GM12878 (cell line): Measurements from ENCODE around the gene HINFP. TPM values are rescaled to one million over a fixed set of nuclear protein-coding genes. Genes with fewer than 3 reads are reported as not detected.

Experiments
- ATAC-seq: fragments of 200-7000 bp; cut with Tn5 transposase; 3 replicates; pipeline ENCODE4 v1.9.1; 2020; ENCODE audit warnings: mild to moderate bottlenecking, moderate library complexity
- BruUV-seq: library from RNA; stranded (reverse); fragments of 400-500 nt; replicated peaks from 2 replicates; lab custom pipeline; 2021; lab: Mats Ljungman, UMichigan
- CTCF ChIA-PET: fragments of 300-600 bp; sonication (Branson Sonifier 250); formaldehyde crosslinking; extraction: SDS; loops from one replicate; lab custom pipeline; 2021; ENCODE audit warnings: inconsistent platforms; lab: Yijun Ruan, JAX
- POLR2A ChIA-PET: fragments of 350-600 bp; formaldehyde crosslinking; extraction: SDS; loops from one replicate; lab custom pipeline; 2021; ENCODE audit warnings: inconsistent platforms; lab: Charles Lee
- RAD21 ChIA-PET: fragments of 300-600 bp; sonication (Branson Sonifier 250); formaldehyde crosslinking; loops from one replicate; lab custom pipeline; 2023; ENCODE audit warnings: antibody characterized with exemption; ENCODE audit not compliant: unreplicated experiment; lab: Charles Lee
- SMC1A ChIA-PET: fragments of 300-600 bp; sonication (Branson Sonifier 250); formaldehyde crosslinking; loops from one replicate; lab custom pipeline; 2023; ENCODE audit not compliant: unreplicated experiment, uncharacterized antibody; lab: Charles Lee
- DNase-seq: peaks from one replicate; pipeline ENCODE4 v3.0.0-alpha.2; 2011; ENCODE audit warnings: low read depth, low spot score
- FAIRE-seq: peaks from 3 replicates; lab custom pipeline; 2011; peaks lifted over from hg19 to GRCh38; lab: Jason Lieb, UNC
- H2AFZ ChIP-seq: 2 replicates; pipeline ENCODE4 v1.6.0; 2011; ENCODE audit warnings: low read depth, low read length, control low read depth; ENCODE audit not compliant: control insufficient read depth
- H3K27ac ChIP-seq: 2 replicates; pipeline ENCODE4 v1.5.1; 2011; ENCODE audit warnings: control low read depth; ENCODE audit not compliant: control insufficient read depth, insufficient read depth
- H3K27me3 ChIP-seq, 2 experiments: replicated peaks in 1 of 2; 2 replicates each; pipeline versions ENCODE4 v1.6.0 to v1.6.1; 2011; ENCODE audit warnings: low read length in 1 of 2; ENCODE audit not compliant: control insufficient read depth in 2 of 2, insufficient read depth in 2 of 2
- H3K36me3 ChIP-seq, 2 experiments: 2 replicates each; pipeline ENCODE4 v1.5.1; 2011; ENCODE audit warnings: low read length in 1 of 2; ENCODE audit not compliant: control insufficient read depth in 2 of 2, insufficient read depth in 2 of 2
- H3K4me1 ChIP-seq: 2 replicates; pipeline ENCODE4 v1.6.1; 2011; ENCODE audit warnings: mild to moderate bottlenecking, low read length, moderate library complexity, mixed read lengths; ENCODE audit not compliant: control insufficient read depth, insufficient read depth
- H3K4me2 ChIP-seq: 2 replicates; pipeline ENCODE4 v1.6.0; 2011; ENCODE audit warnings: control low read depth; ENCODE audit not compliant: control insufficient read depth, insufficient read depth
- H3K4me3 ChIP-seq: fragments of 200-600 bp; sonication (generic); 2 replicates; pipeline ENCODE4 v1.5.1; 2016
- H3K79me2 ChIP-seq: 2 replicates; pipeline ENCODE4 v1.6.0; 2011; ENCODE audit warnings: low read length; ENCODE audit not compliant: control insufficient read depth, insufficient read depth
- H3K9ac ChIP-seq: 2 replicates; pipeline ENCODE4 v1.8.0; 2011; ENCODE audit warnings: low read length, control low read depth, mixed read lengths; ENCODE audit not compliant: control insufficient read depth, insufficient read depth
- H3K9me3 ChIP-seq: replicated peaks from 3 replicates; pipeline ENCODE4 v1.5.1; 2011; ENCODE audit warnings: mild to moderate bottlenecking, low read length; ENCODE audit not compliant: control insufficient read depth, insufficient read depth
- H4K20me1 ChIP-seq: 2 replicates; pipeline ENCODE4 v1.6.0; 2011; ENCODE audit not compliant: control insufficient read depth, insufficient read depth
- BACH1 ChIP-seq: fragments of 450-650 bp; IDR thresholded peaks from 2 replicates; pipeline ENCODE4 v1.6.1; 2017; ENCODE audit warnings: mild to moderate bottlenecking, borderline replicate concordance
- BCL11A ChIP-seq: IDR thresholded peaks from 2 replicates; pipeline ENCODE4 v1.6.1; 2011; ENCODE audit warnings: low read depth, low read length
- BRCA1 ChIP-seq: IDR thresholded peaks from 2 replicates; pipeline ENCODE4 v1.6.1; 2011; ENCODE audit warnings: low read depth, low read length, improper control_type of control experiment
- CBFB ChIP-seq: IDR thresholded peaks from 2 replicates; pipeline ENCODE4 v1.6.1; 2016; ENCODE audit warnings: antibody characterized with exemption, low read depth
- CUX1 ChIP-seq: IDR thresholded peaks from 2 replicates; pipeline ENCODE4 v1.6.1; 2012; ENCODE audit warnings: improper control_type of control experiment, low read depth, low read length; ENCODE audit not compliant: insufficient replicate concordance
- DPF2 ChIP-seq: fragments of 450-650 bp; IDR thresholded peaks from 2 replicates; pipeline ENCODE4 v1.6.1; 2017; ENCODE audit warnings: mild to moderate bottlenecking
- EED ChIP-seq: sonication (generic); IDR thresholded peaks from 2 replicates; pipeline ENCODE4 v1.6.1; 2016; ENCODE audit warnings: antibody characterized with exemption, low read depth
- EP300 ChIP-seq, 2 experiments: fragments of 150-350 bp in 1 of 2; IDR thresholded peaks; 2 replicates each; pipeline ENCODE4 v1.6.1; 2011 to 2012; ENCODE audit warnings: low read depth in 2 of 2, low read length in 2 of 2, borderline replicate concordance in 1 of 2, improper control_type of control experiment in 1 of 2, inconsistent platforms in 1 of 2; ENCODE audit not compliant: control insufficient read depth in 1 of 2
- MTA3 ChIP-seq: IDR thresholded peaks from 2 replicates; pipeline ENCODE4 v1.6.1; 2012; ENCODE audit warnings: low read length, inconsistent platforms, borderline replicate concordance
- MYB ChIP-seq: fragments of 150-350 bp; IDR thresholded peaks from 2 replicates; pipeline ENCODE4 v1.6.1; 2014; ENCODE audit warnings: mild to moderate bottlenecking, low read depth, low read length, borderline replicate concordance
- RELA ChIP-seq: fragments of 450-650 bp; IDR thresholded peaks from 2 replicates; pipeline ENCODE4 v1.8.0; 2014; ENCODE audit warnings: borderline replicate concordance; ENCODE audit not compliant: partially characterized antibody
- WGBS: methylation state at CpG from one replicate; pipeline ENCODE4 v1.1.6; 2016; ENCODE audit warnings: low lambda C conversion rate; ENCODE audit not compliant: insufficient replicate concordance, insufficient coverage; ENCODE audit errors: missing lambda C conversion rate; 5-methylcytosine and 5-hydroxymethylcytosine counted together
- in situ Hi-C: fragments of 300-500 bp; cut with MboI; formaldehyde crosslinking; loops from 9 replicates; pipeline ENCODE4 v1.14.3; 2018; ENCODE audit warnings: mixed read lengths
- intact Hi-C: fragments of 100-400 bp; cut with micrococcal nuclease; formaldehyde crosslinking; loops from one replicate; pipeline ENCODE4 v1.14.2; 2022; ENCODE audit not compliant: unreplicated experiment
- polyA plus RNA-seq, 11 experiments: library from polyadenylated mRNA; depleted of rRNA in 4 of 11; unstranded in 6 of 11; stranded (reverse) in 5 of 11; fragments of >200 nt; fragmentation: Nextera tagmentation in 4 of 11; fragmentation: Illumina TruSeq in 1 of 11; extraction: Ambion mirVana in 4 of 11; extraction: Trizol in 1 of 11; gene quantifications; 1 replicate in 1 of 11; 2 replicates in 10 of 11; pipeline versions ENCODE4 v1.2.1 to v1.2.3, GENCODE V29; 2011 to 2016; ENCODE audit warnings: inconsistent platforms in 2 of 11, missing spikeins in 2 of 11, low read depth in 1 of 11
- total RNA-seq, 4 experiments: library from RNA; depleted of rRNA in 3 of 4; stranded (reverse); fragments of >200 nt in 3 of 4; fragmentation: Illumina TruSeq in 1 of 4; extraction: Trizol in 1 of 4; gene quantifications; 2 replicates each; pipeline versions ENCODE4 v1.2.1 to v1.2.3, GENCODE V29; 2013 to 2021
- TF ChIP-seq, protein P1 (sequence below): fragments of 450-650 bp; IDR thresholded peaks from 2 replicates; pipeline ENCODE4 v1.6.1; 2017; ENCODE audit warnings: antibody characterized with exemption, mild to moderate bottlenecking, moderate library complexity

HINFP gene
- total and polyA plus RNA-seq, 10 of the 15 experiments (the other 5 are each of a cell fraction or from before 2014, with no cell fraction given): 13.1 to 26.3 (median 18.6) TPM

GRCh38 chr11:119116601-119117000 lies 4.8 kb upstream of the HINFP start:
- 83% methylated on average over 5 of the region's 5 CpGs for WGBS
- no peaks in the 10 kb centered on the region for H3K27me3 ChIP-seq
- FAIRE-seq (no peak), ATAC-seq (no peak), DNase-seq (no peak)
- ChIA-PET RAD21 (no interaction called here), POLR2A (no interaction called here), CTCF (interaction anchor here (0.8 kb wide), 1 partner anchor 17 kb away, joined by 3 read pairs; no protein-coding TSS in a partner anchor), SMC1A (no interaction called here)
- peaks cover 10 to 16% of the 10 kb centered on the region in 2 experiments for H3K36me3 ChIP-seq
- intact Hi-C loops: no loop called here
- H3K9ac ChIP-seq: no peak overlapping the region
- H3K4me1 ChIP-seq: peaks cover 7% of the 10 kb centered on the region
- no peaks in the 10 kb centered on the region for H3K9me3 ChIP-seq
- no peak for TF ChIP-seq BACH1
- no peak for TF ChIP-seq CBFB
- no peak for TF ChIP-seq BRCA1
- no peak for TF ChIP-seq RELA
- TF ChIP-seq, protein P1, sequence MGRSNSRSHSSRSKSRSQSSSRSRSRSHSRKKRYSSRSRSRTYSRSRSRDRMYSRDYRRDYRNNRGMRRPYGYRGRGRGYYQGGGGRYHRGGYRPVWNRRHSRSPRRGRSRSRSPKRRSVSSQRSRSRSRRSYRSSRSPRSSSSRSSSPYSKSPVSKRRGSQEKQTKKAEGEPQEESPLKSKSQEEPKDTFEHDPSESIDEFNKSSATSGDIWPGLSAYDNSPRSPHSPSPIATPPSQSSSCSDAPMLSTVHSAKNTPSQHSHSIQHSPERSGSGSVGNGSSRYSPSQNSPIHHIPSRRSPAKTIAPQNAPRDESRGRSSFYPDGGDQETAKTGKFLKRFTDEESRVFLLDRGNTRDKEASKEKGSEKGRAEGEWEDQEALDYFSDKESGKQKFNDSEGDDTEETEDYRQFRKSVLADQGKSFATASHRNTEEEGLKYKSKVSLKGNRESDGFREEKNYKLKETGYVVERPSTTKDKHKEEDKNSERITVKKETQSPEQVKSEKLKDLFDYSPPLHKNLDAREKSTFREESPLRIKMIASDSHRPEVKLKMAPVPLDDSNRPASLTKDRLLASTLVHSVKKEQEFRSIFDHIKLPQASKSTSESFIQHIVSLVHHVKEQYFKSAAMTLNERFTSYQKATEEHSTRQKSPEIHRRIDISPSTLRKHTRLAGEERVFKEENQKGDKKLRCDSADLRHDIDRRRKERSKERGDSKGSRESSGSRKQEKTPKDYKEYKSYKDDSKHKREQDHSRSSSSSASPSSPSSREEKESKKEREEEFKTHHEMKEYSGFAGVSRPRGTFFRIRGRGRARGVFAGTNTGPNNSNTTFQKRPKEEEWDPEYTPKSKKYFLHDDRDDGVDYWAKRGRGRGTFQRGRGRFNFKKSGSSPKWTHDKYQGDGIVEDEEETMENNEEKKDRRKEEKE: no peak
- no peak for TF ChIP-seq EP300 (IDR thresholded peaks at IDR 0.05; ENCODE audit: borderline replicate concordance in 1 of 2, control insufficient read depth in 1 of 2, low read depth in 2 of 2, low read length in 2 of 2)
- no peak for TF ChIP-seq MTA3
- no peak for TF ChIP-seq CUX1
- TF ChIP-seq DPF2: no peak
- no peak for TF ChIP-seq BCL11A
- no peak for TF ChIP-seq EED
- TF ChIP-seq MYB: no peak
- H3K79me2 ChIP-seq: peaks cover 3% of the 10 kb centered on the region
- BruUV-seq: no TSS peak
- no peak overlapping the region for H3K4me3 ChIP-seq
- H4K20me1 ChIP-seq: no peaks in the 10 kb centered on the region
- in situ Hi-C loops: no loop called here
- H3K4me2 ChIP-seq: no peak overlapping the region
- no peak overlapping the region for H3K27ac ChIP-seq
- H2AFZ ChIP-seq: no peak overlapping the region
